GM12892 (cell line): ENCODE results near the gene ZNF354C.

Experiments
- POLR2A ChIP-seq: IDR thresholded peaks from 2 replicates; pipeline ENCODE4 v1.6.1; 2011; ENCODE audit warnings: low read depth, low read length, control low read depth
- POLR2AphosphoS5 ChIP-seq: IDR thresholded peaks from 2 replicates; pipeline ENCODE4 v1.6.1; 2011; ENCODE audit warnings: low read depth, low read length, control low read depth

- TF ChIP-seq POLR2A (no peak), POLR2AphosphoS5 (no peak)
Observed at GRCh38 chr5:179033004-179033580, 27.1 kb upstream of the ZNF354C start.
